ENCODE measurements around the gene HCN3. TPM values are rescaled to one million over a fixed set of nuclear protein-coding genes. Genes with fewer than 3 reads are reported as not detected.

HCN3 gene
- polyA plus RNA-seq, 1 of the 3 experiments (the other 2 are of a cell fraction): 9.7 TPM

DNA sequence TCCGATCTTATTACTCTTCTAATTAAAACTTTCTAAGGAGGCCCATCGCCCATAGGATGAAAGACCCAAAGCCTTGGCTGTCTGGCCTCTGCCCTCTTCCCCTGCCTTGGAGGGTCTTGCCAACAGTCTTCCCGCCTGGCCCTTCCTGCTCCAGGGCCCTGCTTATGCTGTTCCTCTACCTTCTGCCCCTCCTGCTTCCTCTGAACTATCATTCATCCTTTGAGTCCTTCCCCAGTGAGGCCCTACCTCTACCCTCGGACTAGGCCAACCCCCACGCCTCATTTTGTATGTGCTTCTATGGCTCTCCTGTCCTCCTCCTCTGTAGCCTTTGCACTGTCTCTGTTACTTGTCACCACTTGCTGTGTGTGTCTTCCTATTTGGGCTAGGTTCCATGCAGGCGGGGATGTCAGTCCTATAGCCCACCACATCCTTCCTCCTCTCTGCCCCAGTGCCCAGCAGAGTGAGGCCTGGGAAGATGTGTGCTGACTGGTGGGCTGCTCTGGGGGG lies 48.8 kb downstream of the HCN3 start:
- 94% methylated on average over 6 of the region's 6 CpGs for WGBS (ENCODE audit: low lambda C conversion rate)
- Histone ChIP-seq H3K27me3 (ENCODE audit: insufficient read depth) (no peaks in the 10 kb centered on the region), H3K9me3 (no peaks in the 10 kb centered on the region), H3K9ac (no peak overlapping the region), H4K20me1 (ENCODE audit: insufficient read depth) (0 out of 2 replicates have a peak, but pooled peaks cover 5% of the 10 kb centered on the region), H3K4me1 (ENCODE audit: control insufficient read depth in 1 of 2, insufficient read depth in 2 of 2, low read depth in 1 of 2, low read length in 1 of 2) (peaks cover 12 to 26% of the 10 kb centered on the region in 2 experiments), H3K4me2 (peak overlapping the region; percentile 97; the same call in 1 of the 2 replicates), H3K4me3 (ENCODE audit: low read depth in 2 of 2, low read length in 1 of 2) (no peak overlapping the region), H2AFZ (ENCODE audit: low read depth) (no peak overlapping the region), H3K79me2 (ENCODE audit: insufficient read depth) (peaks cover 42% of the 10 kb centered on the region), H3K9me2 (no peaks in the 10 kb centered on the region), H3K27ac (ENCODE audit: low read depth in 2 of 2, low read length in 1 of 2) (no peak overlapping the region), H3F3A (replicated peaks; ENCODE audit: insufficient read depth) (peaks cover 24% of the 10 kb centered on the region), H3K36me3 (replicated peaks in 1 of 2; ENCODE audit: control insufficient read depth in 1 of 2, insufficient read depth in 2 of 2, low read length in 1 of 2) (peaks cover 30 to 34% of the 10 kb centered on the region in 2 experiments)
- DNase-seq: no peak
- TF ChIP-seq MXI1 (IDR thresholded peaks at IDR 0.05; ENCODE audit: low read depth, low read length): no peak
- no peak for TF ChIP-seq PBX3 (IDR thresholded peaks at IDR 0.05)
- no peak for TF ChIP-seq POLR2AphosphoS5 (IDR thresholded peaks at IDR 0.05; ENCODE audit: low read depth, low read length)
- no peak for TF ChIP-seq TAF1 (IDR thresholded peaks at IDR 0.05; ENCODE audit: borderline replicate concordance, low read depth, low read length)
- no peak for TF ChIP-seq EZH2phosphoT487 (IDR thresholded peaks at IDR 0.05; ENCODE audit: borderline replicate concordance, low read depth)
- TF ChIP-seq SIN3A (IDR thresholded peaks at IDR 0.05; ENCODE audit: borderline replicate concordance, low read depth, low read length): no peak
- TF ChIP-seq, protein P1, sequence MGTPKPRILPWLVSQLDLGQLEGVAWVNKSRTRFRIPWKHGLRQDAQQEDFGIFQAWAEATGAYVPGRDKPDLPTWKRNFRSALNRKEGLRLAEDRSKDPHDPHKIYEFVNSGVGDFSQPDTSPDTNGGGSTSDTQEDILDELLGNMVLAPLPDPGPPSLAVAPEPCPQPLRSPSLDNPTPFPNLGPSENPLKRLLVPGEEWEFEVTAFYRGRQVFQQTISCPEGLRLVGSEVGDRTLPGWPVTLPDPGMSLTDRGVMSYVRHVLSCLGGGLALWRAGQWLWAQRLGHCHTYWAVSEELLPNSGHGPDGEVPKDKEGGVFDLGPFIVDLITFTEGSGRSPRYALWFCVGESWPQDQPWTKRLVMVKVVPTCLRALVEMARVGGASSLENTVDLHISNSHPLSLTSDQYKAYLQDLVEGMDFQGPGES (IDR thresholded peaks at IDR 0.05; ENCODE audit: low read depth, low read length): no peak
- TF ChIP-seq FOXM1 (IDR thresholded peaks at IDR 0.05; ENCODE audit: low read depth): no peak
- no peak for TF ChIP-seq NFIC (IDR thresholded peaks at IDR 0.05; ENCODE audit: borderline replicate concordance)
- no peak for TF ChIP-seq GABPA (IDR thresholded peaks at IDR 0.05; ENCODE audit: low read depth)
- no peak for TF ChIP-seq FOSL2 (IDR thresholded peaks at IDR 0.05; ENCODE audit: borderline replicate concordance, low read depth)
- TF ChIP-seq NRF1 (IDR thresholded peaks at IDR 0.05; ENCODE audit: low read depth, low read length): no peak
- TF ChIP-seq REST (IDR thresholded peaks at IDR 0.05; ENCODE audit: low read depth, low read length): no peak
- no peak for TF ChIP-seq RXRA (IDR thresholded peaks at IDR 0.05; ENCODE audit: borderline replicate concordance, low read depth)
- TF ChIP-seq RCOR1 (IDR thresholded peaks at IDR 0.05; ENCODE audit: low read length): no peak
- TF ChIP-seq TCF12 (IDR thresholded peaks at IDR 0.05): no peak
- ChIA-PET POLR2A (no interaction called here), CTCF (interaction anchor here (0.8 to 11.6 kb wide), 3 partner anchors 10 to 76 kb away, joined by 3 to 184 read pairs (median 19); partner anchors contain the start of gene ENTREP3)
